ENCODE measurements around the gene PIP5KL1.

- TF ChIP-seq EZH2 (IDR thresholded peaks at IDR 0.05; ENCODE audit: insufficient read depth, low read length) (no peak), CTCF (IDR thresholded peaks at IDR 0.05; ENCODE audit: insufficient read depth, low read depth, low read length) (no peak)
These were observed 43.6 kb upstream of the PIP5KL1 start for GRCh38 chr9:127974001-127974768.

Measured in astrocyte (in vitro differentiated cells and primary cell).